Right lobe of liver (tissue), 6 donors: Measurements from ENCODE around the gene CXCL12. TPM values are rescaled to one million over a fixed set of nuclear protein-coding genes. Genes with fewer than 3 reads are reported as not detected.
A peak's percentile ranks its signal among the peaks of the same experiment; 100 is the strongest.

Experiments
- ATAC-seq, 4 donors: fragments of 200-7000 bp; cut with Tn5 transposase; one replicate each; pipeline ENCODE4 v1.9.1; 2020; ENCODE audit warnings: mild to moderate bottlenecking in 4 of 4, moderate library complexity in 4 of 4
- DNase-seq, 3 donors: peaks; one replicate each; pipeline ENCODE4 v3.0.0-alpha.2; 2020
- H3K27ac ChIP-seq, 3 donors: fragments of 200-600 bp; one replicate each; pipeline ENCODE4 v1.8.0; 2022
- H3K27me3 ChIP-seq, 2 donors: fragments of 200-600 bp; one replicate each; pipeline ENCODE4 v1.8.0; 2022
- H3K36me3 ChIP-seq, 4 donors: fragments of 200-600 bp; sonication (generic) in 1 of 4; one replicate each; pipeline versions ENCODE4 v1.5.1 to v1.8.0; 2017 to 2022; ENCODE audit warnings: control low read depth in 1 of 4
- H3K4me1 ChIP-seq, 4 donors: fragments of 200-600 bp; sonication (generic) in 1 of 4; one replicate each; pipeline versions ENCODE4 v1.5.1 to v1.8.0; 2017 to 2022; ENCODE audit warnings: control low read depth in 1 of 4
- H3K4me3 ChIP-seq, 3 donors: fragments of 200-600 bp; one replicate each; pipeline ENCODE4 v1.8.0; 2022
- H3K9me3 ChIP-seq, 4 donors: fragments of 200-600 bp; sonication (generic) in 1 of 4; one replicate each; pipeline versions ENCODE4 v1.5.1 to v1.8.0; 2017 to 2022; ENCODE audit warnings: control low read depth in 1 of 4
- CTCF ChIP-seq, 4 donors: fragments of 200-600 bp in 3 of 4; fragments of 450-650 bp in 1 of 4; IDR thresholded peaks; one replicate each; pipeline versions ENCODE4 v1.5.1 to v1.8.0; 2016 to 2022; ENCODE audit warnings: antibody characterized with exemption in 4 of 4, mild to moderate bottlenecking in 2 of 4
- POLR2A ChIP-seq: fragments of 450-650 bp; IDR thresholded peaks from one replicate; pipeline ENCODE4 v1.6.1; 2017; ENCODE audit warnings: antibody characterized with exemption, mild to moderate bottlenecking
- WGBS: methylation state at CpG from one replicate; pipeline ENCODE4 v1.1.6; 2018; ENCODE audit warnings: low coverage, low lambda C conversion rate; ENCODE audit not compliant: insufficient coverage; ENCODE audit errors: missing lambda C conversion rate; 5-methylcytosine and 5-hydroxymethylcytosine counted together
- intact Hi-C, 2 donors: fragments of 100-400 bp; cut with DNase I; formaldehyde crosslinking; loops; one replicate each; pipeline versions ENCODE4 v1.11.2 to v1.14.1; 2022
- long read RNA-seq: library from polyadenylated mRNA; unstranded; transcript quantifications from one replicate; pipeline ENCODE4 v2.0.0, GENCODE V29; 2019
- total RNA-seq, 6 experiments: library from RNA; depleted of rRNA in 2 of 6; stranded (reverse); fragments of >200 nt in 2 of 6; fragmentation: NEBNext Ultra II Directional in 3 of 6; extraction: Animal tissue kit (Norgen Biotek cat#: 25700) in 3 of 6; gene quantifications; one replicate each; pipeline versions ENCODE4 v1.1.0 to v1.2.4, GENCODE V29; 2016 to 2023
- donor health status: DM: no; HTN: yes; CAD: no.
- donor health status: DM: no; HTN: no; CAD: no.
- donor health status: DM: no; HTN: no; CAD: no.
- donor health status: DM: no; HTN: yes; CAD: no.
- donor health status: DM: no; HTN: yes; CAD: no.

CXCL12 gene
- total RNA-seq = 100 to 1,000 TPM in 1 of 6 experiments, 10 to 100 TPM in 5; 17.5 to 116 (median 65.3) TPM
- long read RNA-seq, transcript CXCL12-203 (4 exons, 3,532 nt) = minor isoform, 7 of 61 reads
- long read RNA-seq, transcript CXCL12-201 (3 exons, 1,857 nt) = major isoform, 44 of 61 reads
- long read RNA-seq, partial matches to known transcripts = 1 of 61 reads
- long read RNA-seq, other reads (novel, unspliced or antisense) = 8 of 61 reads

GRCh38 chr10:44385026-44385695 is at the start of gene CXCL12:
CXCL12 (minus strand) TSS chr10:44385097; CDS start chr10:44385005, 92 bp downstream.
- Histone ChIP-seq H3K4me1 (peaks cover 0 to 15% (median 0%) of the 10 kb centered on the region in 4 donors), H3K36me3 (no peaks in the 10 kb centered on the region), H3K27ac (peak within 1 kb of the TSS; percentile 34 to 53 (median 51)), H3K9me3 (no peaks in the 10 kb centered on the region), H3K4me3 (peak within 1 kb of the TSS; percentile 35 to 56 (median 47)), H3K27me3 (no peaks in the 10 kb centered on the region)
- ATAC-seq (peak; percentile 11 to 51 (median 34)), DNase-seq (peak; percentile 44 to 69 (median 58))
- WGBS = 4% methylated on average over 11 of the region's 75 CpGs
- no peak for TF ChIP-seq POLR2A
- no peak for TF ChIP-seq CTCF (IDR thresholded peaks at IDR 0.05)
- intact Hi-C loops = loop anchor here (5.0 to 10.0 kb wide), 3 partner anchors 470 to 710 kb away; no protein-coding TSS in a partner anchor

- no peak overlapping the region for H3K4me3 ChIP-seq
- no peaks in the 10 kb centered on the region for H3K36me3 ChIP-seq
- H3K27me3 ChIP-seq = no peaks in the 10 kb centered on the region
- no peak for DNase-seq
- TF ChIP-seq POLR2A (no peak), CTCF (IDR thresholded peaks at IDR 0.05) (no peak)
- no peak overlapping the region for H3K27ac ChIP-seq
- no peaks in the 10 kb centered on the region for H3K4me1 ChIP-seq
- no peaks in the 10 kb centered on the region for H3K9me3 ChIP-seq
- ATAC-seq = peak in 1 of 4 donors; percentile 20
- intact Hi-C loops = no loop called here
- no CpG with 5 or more reads among the region's 2 CpGs for WGBS
Observed at GRCh38 chr10:44427479-44427878, 42.6 kb upstream of the CXCL12 start.

- no peak overlapping the region for H3K4me3 ChIP-seq
- no peaks in the 10 kb centered on the region for H3K4me1 ChIP-seq
- peak in 1 of 4 donors; percentile 33 for ATAC-seq
- 0% methylated on average over 1 of the region's 5 CpGs for WGBS
- H3K9me3 ChIP-seq = no peaks in the 10 kb centered on the region
- no peak for TF ChIP-seq POLR2A
- TF ChIP-seq CTCF (IDR thresholded peaks at IDR 0.05) = no peak
- no peaks in the 10 kb centered on the region for H3K27me3 ChIP-seq
- intact Hi-C loops = no loop called here
- H3K36me3 ChIP-seq = no peaks in the 10 kb centered on the region
- DNase-seq = no peak
- no peak overlapping the region for H3K27ac ChIP-seq
Observed at GRCh38 chr10:44427037-44427436, 42.1 kb upstream of the CXCL12 start.

GRCh38 chr10:44426247-44427034 is 41.5 kb upstream of the CXCL12 start:
- WGBS = 5% methylated on average over 3 of the region's 8 CpGs
- ATAC-seq (no peak), DNase-seq (no peak)
- no peak for TF ChIP-seq CTCF (IDR thresholded peaks at IDR 0.05)
- TF ChIP-seq POLR2A = no peak
- Histone ChIP-seq H3K4me3 (no peak overlapping the region), H3K36me3 (no peaks in the 10 kb centered on the region), H3K27ac (no peak overlapping the region), H3K9me3 (no peaks in the 10 kb centered on the region), H3K27me3 (no peaks in the 10 kb centered on the region), H3K4me1 (no peaks in the 10 kb centered on the region)
- intact Hi-C loops = no loop called here
